DMS79 treated with DMSO at 0.1 percent for 48 hours (cell line): ENCODE data around the gene FADD.

ENCODE experiments used
- DNase-seq: peaks from one replicate; lab custom pipeline; 2025; lab: John Stamatoyannopoulos, UW

The FADD gene

GRCh38 chr11:70233962-70234361 lies 30.9 kb downstream of the FADD start:
- DNase-seq, result no peak

- DNase-seq, result no peak
These were observed 37.2 kb downstream of the FADD start for GRCh38 chr11:70240337-70240736.

DNA sequence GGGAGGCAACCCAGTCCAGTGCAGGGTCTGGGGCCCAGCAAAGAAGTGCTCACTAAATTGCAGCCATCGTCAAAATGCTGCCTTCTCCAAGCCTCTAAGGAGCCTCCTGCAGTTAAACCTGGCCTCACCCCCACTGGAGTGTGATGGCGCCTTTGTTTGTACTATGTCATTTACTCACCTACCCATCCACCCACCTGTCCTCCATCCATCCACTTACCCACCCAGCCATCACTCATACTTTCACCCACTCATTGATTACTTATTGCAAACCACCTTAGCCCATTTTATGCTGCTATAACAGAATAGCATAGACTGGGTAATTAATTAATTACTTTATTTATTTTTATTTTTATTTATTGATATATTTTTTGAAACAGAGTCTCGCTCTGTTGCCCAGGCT lies 38.6 kb downstream of the FADD start:
- no peak for DNase-seq

DNA sequence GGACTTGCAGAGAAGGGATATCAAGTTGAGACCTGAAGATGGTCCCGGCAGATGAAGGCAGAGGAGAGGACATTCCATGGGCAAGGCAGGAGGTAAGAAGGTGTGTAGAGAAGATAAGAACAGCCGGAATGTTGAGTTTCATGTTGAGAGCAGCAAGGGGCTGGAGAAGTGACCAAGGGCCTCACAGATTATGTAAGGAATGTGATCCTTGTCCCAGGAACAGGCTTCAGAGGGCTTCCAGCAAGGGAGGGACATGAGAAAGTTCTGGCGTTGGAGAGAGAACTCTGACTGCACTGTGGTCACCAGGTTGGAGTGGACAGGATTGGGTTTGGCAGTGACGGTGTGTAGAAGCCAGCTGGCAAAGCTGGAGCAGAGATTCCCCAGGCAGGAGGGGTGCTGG lies 39.8 kb downstream of the FADD start:
- DNase-seq, result no peak

DNA sequence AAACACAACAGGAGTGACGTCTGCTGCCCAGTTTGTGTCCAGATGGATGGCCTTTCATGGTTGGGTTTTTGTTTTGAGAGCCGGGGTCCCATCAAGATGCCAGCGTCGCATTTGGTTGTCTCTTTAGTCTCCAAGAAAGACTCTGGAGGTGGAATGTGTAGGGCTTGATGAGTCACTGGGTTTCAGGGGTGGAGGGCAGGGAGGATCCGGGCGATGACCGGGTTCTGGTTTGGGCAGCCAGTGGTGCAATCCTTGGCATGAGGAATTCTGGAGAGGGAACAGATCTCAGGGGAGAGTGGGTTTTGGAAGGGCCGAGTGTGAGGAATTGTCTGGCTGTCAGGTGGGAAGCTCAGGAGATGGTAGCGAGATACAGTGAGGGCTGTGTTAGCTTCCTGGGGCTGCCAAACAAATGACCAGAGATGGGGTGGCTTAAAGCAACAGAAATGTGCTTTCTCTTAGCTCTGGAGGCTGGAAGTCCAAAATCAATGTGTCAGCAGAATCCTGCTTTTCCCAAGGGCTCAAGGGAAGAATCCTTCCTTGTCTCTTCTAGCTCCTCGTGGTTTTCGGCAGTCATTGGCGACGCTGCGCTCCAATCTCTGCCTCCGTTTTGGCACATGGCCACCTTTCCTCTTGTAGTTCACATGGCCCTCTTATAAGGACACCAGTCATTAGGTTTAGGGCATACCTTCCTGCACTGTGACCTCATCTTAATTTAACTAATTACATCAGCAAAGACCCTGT lies 41.0 kb downstream of the FADD start:
- DNase-seq, result peak; percentile 23

- no peak for DNase-seq
These were observed 41.6 kb downstream of the FADD start for GRCh38 chr11:70244698-70245097.

GRCh38 chr11:70246196-70246595 lies 43.1 kb downstream of the FADD start:
- no peak for DNase-seq

- DNase-seq, result no peak
These were observed 44.1 kb downstream of the FADD start for GRCh38 chr11:70247042-70247709.

GRCh38 chr11:70247710-70248072 lies 44.6 kb downstream of the FADD start:
- no peak for DNase-seq

GRCh38 chr11:70250876-70251658 lies 48.0 kb downstream of the FADD start:
- no peak for DNase-seq

- no peak for DNase-seq
These were observed 48.7 kb downstream of the FADD start for GRCh38 chr11:70251659-70252321.

GRCh38 chr11:70252844-70253243 lies 49.7 kb downstream of the FADD start:
- no peak for DNase-seq

DNA sequence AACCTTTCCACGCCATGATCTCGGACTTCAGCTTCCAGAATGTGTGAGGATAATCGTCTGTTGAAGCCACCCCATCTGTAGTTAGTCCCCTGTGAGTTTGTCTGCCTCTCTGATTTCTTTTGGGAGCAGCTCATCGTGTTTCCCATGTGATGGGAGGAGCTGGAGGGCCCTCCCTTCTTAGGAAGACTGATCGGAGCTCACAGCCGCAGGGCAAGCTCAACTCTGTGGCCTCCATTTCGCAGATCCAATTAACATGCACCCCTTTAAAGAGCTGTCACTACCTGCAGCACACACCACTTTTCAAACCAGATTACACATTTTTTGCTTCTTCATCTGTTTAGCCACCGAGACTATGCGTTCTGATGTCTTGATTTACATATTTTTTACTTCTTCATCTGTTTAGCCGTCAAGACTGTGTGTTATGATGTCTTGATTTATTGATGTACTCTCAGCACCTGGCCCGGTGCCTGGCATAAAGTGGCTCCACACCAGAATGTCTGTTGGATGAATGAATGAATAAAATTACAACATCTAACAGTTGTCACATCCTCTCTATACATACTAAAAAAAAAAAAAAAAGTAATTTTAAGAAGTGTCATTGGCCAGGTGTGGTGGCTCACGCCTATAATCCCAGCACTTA lies 52.5 kb downstream of the FADD start:
- peak; percentile 3 for DNase-seq
